OCI-LY7 (cell line): ENCODE results near the gene CNGA1. TPM values are rescaled to one million over a fixed set of nuclear protein-coding genes. Genes with fewer than 3 reads are reported as not detected.

Source experiments
- BruUV-seq: library from RNA; stranded (reverse); fragments of 400-500 nt; replicated peaks from 2 replicates; lab custom pipeline; 2021; lab: Mats Ljungman, UMichigan
- CTCF ChIA-PET: fragments of 300-600 bp; sonication (Branson Sonifier 250); formaldehyde crosslinking; loops from one replicate; lab custom pipeline; 2022; ENCODE audit warnings: antibody characterized with exemption; ENCODE audit not compliant: unreplicated experiment; lab: Charles Lee
- POLR2A ChIA-PET: fragments of 300-600 bp; sonication (Branson Sonifier 250); formaldehyde crosslinking; loops from one replicate; lab custom pipeline; 2022; ENCODE audit warnings: antibody characterized with exemption; lab: Charles Lee
- DNase-seq: peaks from one replicate; pipeline ENCODE4 v3.0.0-alpha.2; 2015; ENCODE audit warnings: low spot score
- H2AFZ ChIP-seq: fragments of 200-600 bp; sonication (generic), shearing (Covaris generic); 2 replicates; pipeline ENCODE4 v1.6.1; 2014; ENCODE audit warnings: mild to moderate bottlenecking, antibody characterized with exemption, low read length, moderate library complexity
- H3K27ac ChIP-seq: fragments of 200-600 bp; sonication (generic); 2 replicates; pipeline ENCODE4 v1.5.1; 2014; ENCODE audit warnings: mixed run types, low read depth, mild to moderate bottlenecking, moderate library complexity, low read length, inconsistent platforms; ENCODE audit not compliant: poor library complexity, severe bottlenecking
- H3K36me3 ChIP-seq: fragments of 200-600 bp; sonication (generic); 2 replicates; pipeline ENCODE4 v1.6.1; 2014; ENCODE audit warnings: mild to moderate bottlenecking, antibody characterized with exemption, low read length, moderate library complexity, mixed read lengths; ENCODE audit not compliant: insufficient read depth
- H3K4me1 ChIP-seq: fragments of 200-600 bp; sonication (generic); 2 replicates; pipeline ENCODE4 v1.5.1; 2014; ENCODE audit warnings: mild to moderate bottlenecking, low read length; ENCODE audit not compliant: insufficient read depth, poor library complexity, severe bottlenecking
- H3K4me2 ChIP-seq: fragments of 200-600 bp; sonication (generic); 2 replicates; pipeline ENCODE4 v1.6.1; 2014; ENCODE audit warnings: mild to moderate bottlenecking, low read length
- H3K4me3 ChIP-seq: fragments of 200-600 bp; sonication (generic); 2 replicates; pipeline ENCODE4 v1.5.1; 2014; ENCODE audit warnings: mild to moderate bottlenecking, low read depth, low read length; ENCODE audit not compliant: poor library complexity, severe bottlenecking
- H3K79me2 ChIP-seq: fragments of 200-600 bp; sonication (generic); 2 replicates; pipeline ENCODE4 v1.6.1; 2016; ENCODE audit warnings: low read depth, mild to moderate bottlenecking, low read length, moderate library complexity, mixed read lengths; ENCODE audit not compliant: insufficient read depth
- H3K9me2 ChIP-seq: fragments of 200-600 bp; sonication (generic); 2 replicates; pipeline ENCODE4 v1.6.1; 2016; ENCODE audit warnings: mild to moderate bottlenecking, low read length, mixed read lengths; ENCODE audit not compliant: insufficient read depth
- H3K9me3 ChIP-seq: fragments of 200-600 bp; sonication (generic); 2 replicates; pipeline ENCODE4 v1.6.1; 2014; ENCODE audit warnings: mild to moderate bottlenecking, mixed run types, low read length, mixed read lengths
- H4K20me1 ChIP-seq: fragments of 200-600 bp; sonication (generic); 2 replicates; pipeline ENCODE4 v1.6.1; 2014; ENCODE audit warnings: mild to moderate bottlenecking, antibody characterized with exemption, low read length, moderate library complexity, mixed read lengths; ENCODE audit not compliant: insufficient read depth
- CTCF ChIP-seq: fragments of 200-600 bp; sonication (generic); conservative IDR thresholded peaks from 2 replicates; pipeline ENCODE4 v1.5.1; 2014; ENCODE audit warnings: mild to moderate bottlenecking, antibody characterized with exemption, low read length, moderate library complexity, mixed read lengths
- EZH2phosphoT487 ChIP-seq: fragments of 200-600 bp; sonication (generic); IDR thresholded peaks from 2 replicates; pipeline ENCODE4 v1.6.1; 2018; ENCODE audit warnings: low read depth, borderline replicate concordance, mild to moderate bottlenecking, mixed run types, antibody characterized with exemption, low read length, moderate library complexity, mixed read lengths
- intact Hi-C: fragments of 100-400 bp; cut with micrococcal nuclease; formaldehyde crosslinking; loops from one replicate; pipeline ENCODE4 v1.10.0; 2022; ENCODE audit not compliant: unreplicated experiment
- total RNA-seq, 2 experiments: library from RNA; depleted of rRNA in 1 of 2; stranded (reverse); fragments of >200 nt in 1 of 2; shearing (Covaris generic) in 1 of 2; gene quantifications; 2 replicates each; pipeline ENCODE4 v1.2.3, GENCODE V29; 2014 to 2022

CNGA1 gene
- total RNA-seq, 2 experiments from 2014 or later = not detected

- no peak overlapping the region for H3K27ac ChIP-seq
- DNase-seq = no peak
- H3K9me2 ChIP-seq = no peaks in the 10 kb centered on the region
- intact Hi-C loops = no loop called here
- BruUV-seq = no TSS peak
- no peaks in the 10 kb centered on the region for H4K20me1 ChIP-seq
- no peaks in the 10 kb centered on the region for H3K4me1 ChIP-seq
- no peak overlapping the region for H3K4me2 ChIP-seq
- H3K9me3 ChIP-seq = no peaks in the 10 kb centered on the region
- POLR2A ChIA-PET = no interaction called here
- H3K79me2 ChIP-seq = no peaks in the 10 kb centered on the region
- CTCF ChIA-PET = no interaction called here
- no peak overlapping the region for H2AFZ ChIP-seq
- no peak overlapping the region for H3K4me3 ChIP-seq
- H3K36me3 ChIP-seq = no peaks in the 10 kb centered on the region
- TF ChIP-seq EZH2phosphoT487 = no peak
These were observed 62.2 kb downstream of the CNGA1 start for GRCh38 chr4:47954245-47954644.

- TF ChIP-seq CTCF = peak; percentile 26; the same call in 1 of the 2 replicates
- no peak for TF ChIP-seq EZH2phosphoT487
- no TSS peak for BruUV-seq
- ChIA-PET CTCF (no interaction called here), POLR2A (interaction anchor here (1.0 kb wide), 1 partner anchor 260 kb away, joined by 3 read pairs; no protein-coding TSS in a partner anchor)
- Histone ChIP-seq H3K4me2 (no peak overlapping the region), H3K4me1 (no peaks in the 10 kb centered on the region), H3K9me3 (no peaks in the 10 kb centered on the region), H3K4me3 (no peak overlapping the region), H2AFZ (no peak overlapping the region), H3K27ac (no peak overlapping the region), H3K36me3 (no peaks in the 10 kb centered on the region), H3K79me2 (no peaks in the 10 kb centered on the region), H4K20me1 (no peaks in the 10 kb centered on the region), H3K9me2 (no peaks in the 10 kb centered on the region)
- intact Hi-C loops = no loop called here
- DNase-seq = no peak
These were observed 70.4 kb downstream of the CNGA1 start for GRCh38 chr4:47945930-47946726.

- Histone ChIP-seq H3K27ac (no peak overlapping the region), H2AFZ (no peak overlapping the region), H3K4me2 (no peak overlapping the region), H4K20me1 (no peaks in the 10 kb centered on the region), H3K4me1 (no peaks in the 10 kb centered on the region), H3K79me2 (no peaks in the 10 kb centered on the region), H3K36me3 (no peaks in the 10 kb centered on the region), H3K4me3 (no peak overlapping the region), H3K9me3 (no peaks in the 10 kb centered on the region), H3K9me2 (no peaks in the 10 kb centered on the region)
- intact Hi-C loops = no loop called here
- no TSS peak for BruUV-seq
- ChIA-PET CTCF (no interaction called here), POLR2A (interaction anchor here (0.6 kb wide), 1 partner anchor 935 kb away, joined by 3 read pairs; no protein-coding TSS in a partner anchor)
- DNase-seq = no peak
- no peak for TF ChIP-seq EZH2phosphoT487
- TF ChIP-seq CTCF = no peak
These were observed 74.2 kb downstream of the CNGA1 start for GRCh38 chr4:47942081-47942819.
